GM19193 (cell line): ENCODE data around the gene STMP1.

Experiments used
- POLR2A ChIP-seq: IDR thresholded peaks from 4 replicates; pipeline ENCODE4 v1.6.1; 2011; ENCODE audit not compliant: insufficient read depth, insufficient read length; ENCODE audit errors: extremely low read depth

The STMP1 gene

DNA sequence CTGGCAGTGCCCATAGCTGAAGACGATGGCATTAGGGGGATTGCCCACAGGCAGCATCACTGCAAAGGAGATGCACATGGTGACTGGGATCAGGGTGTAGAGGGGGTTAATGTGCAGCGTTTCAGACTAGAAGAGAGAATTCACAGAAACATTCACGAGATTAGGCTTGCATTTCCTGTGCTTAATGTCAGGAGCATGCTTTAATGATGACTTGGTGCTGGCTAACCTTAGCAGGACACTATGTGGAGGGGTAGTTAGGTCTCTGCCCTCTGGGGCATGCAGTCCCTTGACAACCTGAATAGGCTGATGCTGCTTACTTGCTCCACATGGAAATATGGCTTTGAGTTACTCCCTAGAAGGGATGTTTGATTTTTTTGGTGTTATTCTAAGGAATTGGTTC, 21.8 kb downstream of the STMP1 start:
- TF ChIP-seq POLR2A = no peak

DNA sequence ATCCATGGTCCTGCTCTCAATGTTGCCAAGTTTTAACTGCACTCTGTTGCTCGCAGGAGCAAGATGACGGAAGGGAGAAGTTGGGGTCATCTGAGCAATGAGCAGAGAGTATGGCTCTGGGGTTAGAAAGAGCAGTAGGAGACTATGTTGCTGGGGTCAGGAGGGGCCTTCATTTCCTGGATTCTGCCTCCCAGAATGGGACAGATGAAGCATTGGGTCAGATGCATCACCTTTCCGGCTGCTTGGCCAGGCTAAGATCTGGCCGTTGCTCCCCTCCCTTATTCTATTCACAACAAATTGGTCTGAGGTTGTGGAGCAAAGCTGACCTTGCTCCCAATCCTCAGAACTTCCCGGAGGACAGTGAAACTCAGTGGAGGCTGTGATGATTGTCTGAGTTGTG, 22.4 kb downstream of the STMP1 start:
- no peak for TF ChIP-seq POLR2A

DNA sequence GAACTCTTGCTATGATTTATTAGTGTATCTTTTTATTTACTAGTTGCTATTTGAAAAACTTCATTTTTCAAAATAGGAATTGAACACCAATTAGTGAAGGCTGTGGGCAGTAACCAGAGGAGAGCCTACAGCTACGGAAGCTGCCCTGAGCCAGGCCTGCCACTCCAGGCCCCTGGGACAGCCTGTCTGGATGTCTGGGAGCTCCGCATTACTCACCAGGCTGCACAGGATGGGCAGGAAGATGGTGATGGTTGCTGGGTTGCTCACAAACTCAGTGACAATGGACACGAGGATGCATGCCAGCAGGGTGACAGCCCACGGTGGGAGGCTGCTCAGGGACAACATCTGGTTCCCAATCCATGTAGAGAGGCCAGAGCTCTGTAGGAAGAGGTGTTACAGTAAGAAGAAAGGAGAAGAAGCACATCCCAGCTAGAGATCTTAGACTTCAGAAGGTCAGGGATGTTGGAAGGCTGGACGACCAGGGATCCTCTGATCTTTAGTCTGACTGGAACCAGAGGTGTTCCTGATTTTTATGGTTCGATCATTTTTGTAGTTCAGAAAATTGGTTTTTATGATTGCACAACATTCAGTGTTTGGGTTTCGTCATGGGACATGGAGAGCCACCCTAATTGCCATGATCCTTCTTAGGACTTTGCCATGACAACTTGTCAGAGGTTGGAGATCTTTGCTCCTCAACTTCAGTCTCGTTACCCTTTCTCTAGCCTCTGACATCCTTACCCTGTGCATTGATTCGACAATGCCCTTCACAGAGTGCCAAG, 23.2 kb downstream of the STMP1 start:
- TF ChIP-seq POLR2A = no peak

DNA sequence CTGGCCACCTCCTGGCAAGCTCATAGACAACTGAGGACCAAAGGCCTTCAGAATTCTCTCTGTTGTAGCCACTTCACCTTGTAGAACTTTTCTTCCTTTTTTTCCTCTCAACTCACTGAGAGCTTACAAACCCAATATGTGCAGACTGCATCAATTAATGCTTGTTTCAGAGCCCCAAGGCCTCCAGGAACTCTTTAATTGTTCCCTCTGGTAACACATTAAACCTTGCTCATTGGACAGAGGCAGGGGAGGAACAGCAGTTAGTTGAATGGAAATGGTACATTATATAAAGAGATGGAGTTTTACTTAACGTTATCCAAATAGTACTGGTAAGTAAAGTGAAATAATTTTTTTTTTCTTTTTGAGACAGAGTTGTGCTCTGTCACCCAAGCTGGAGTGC, 25.2 kb downstream of the STMP1 start:
- no peak for TF ChIP-seq POLR2A

DNA sequence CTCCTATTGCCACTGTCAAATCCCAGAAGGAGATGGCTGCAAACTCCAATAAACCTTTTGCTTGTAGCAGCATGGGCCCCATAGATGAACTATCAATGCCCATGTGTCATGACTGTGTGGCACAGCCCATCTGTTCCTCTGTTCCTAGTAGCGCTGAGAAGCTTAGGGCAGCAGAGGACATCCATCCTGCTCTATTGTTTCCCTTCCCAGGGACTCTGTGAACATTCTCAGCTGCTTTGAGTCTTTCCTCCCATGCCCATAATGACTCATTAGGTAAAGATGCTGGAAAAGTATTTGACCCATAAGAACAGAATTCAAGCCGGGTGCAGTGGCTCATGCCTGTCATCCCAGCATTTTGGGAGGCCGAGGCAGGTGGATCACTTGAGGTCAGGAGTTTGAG, 28.3 kb downstream of the STMP1 start:
- no peak for TF ChIP-seq POLR2A

DNA sequence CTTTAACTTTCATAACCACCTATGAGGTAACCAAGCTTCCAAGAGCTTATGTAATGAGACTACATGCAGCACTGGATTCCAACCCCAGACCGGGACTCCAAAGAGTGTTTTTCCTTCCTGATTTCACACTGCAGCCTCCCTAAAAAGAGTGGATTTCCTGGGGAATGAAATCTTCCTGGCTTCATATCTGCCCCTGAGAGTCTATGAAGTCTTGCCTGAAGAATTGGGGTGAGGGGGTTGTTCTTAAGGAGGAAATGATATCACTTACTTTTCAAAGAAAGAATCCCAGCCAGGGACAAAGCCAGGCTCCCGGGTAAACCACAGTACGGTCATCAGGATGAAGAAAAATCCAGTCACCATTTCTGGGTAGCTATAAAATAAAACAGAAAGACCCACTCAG, 29.7 kb downstream of the STMP1 start:
- no peak for TF ChIP-seq POLR2A

DNA sequence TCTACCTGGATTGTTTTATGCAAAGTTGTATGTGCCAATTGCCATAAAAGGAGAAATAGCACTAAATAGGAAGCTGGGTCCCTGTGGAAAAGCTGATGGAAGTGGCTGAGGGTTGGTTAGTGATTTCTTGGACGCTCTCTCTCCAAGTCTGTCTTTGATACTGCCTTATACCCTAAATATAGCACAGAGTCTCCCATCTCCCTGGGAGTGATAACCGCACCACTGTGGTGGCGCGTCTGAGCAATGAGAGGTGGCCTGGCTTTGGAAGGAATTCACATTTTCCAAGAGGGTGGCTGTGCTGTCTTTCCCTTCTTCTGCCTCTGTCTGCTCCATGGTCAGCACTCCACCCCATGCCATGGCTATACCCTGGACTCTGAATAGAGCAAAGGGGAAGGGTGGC, 31.2 kb downstream of the STMP1 start:
- TF ChIP-seq POLR2A = no peak

DNA sequence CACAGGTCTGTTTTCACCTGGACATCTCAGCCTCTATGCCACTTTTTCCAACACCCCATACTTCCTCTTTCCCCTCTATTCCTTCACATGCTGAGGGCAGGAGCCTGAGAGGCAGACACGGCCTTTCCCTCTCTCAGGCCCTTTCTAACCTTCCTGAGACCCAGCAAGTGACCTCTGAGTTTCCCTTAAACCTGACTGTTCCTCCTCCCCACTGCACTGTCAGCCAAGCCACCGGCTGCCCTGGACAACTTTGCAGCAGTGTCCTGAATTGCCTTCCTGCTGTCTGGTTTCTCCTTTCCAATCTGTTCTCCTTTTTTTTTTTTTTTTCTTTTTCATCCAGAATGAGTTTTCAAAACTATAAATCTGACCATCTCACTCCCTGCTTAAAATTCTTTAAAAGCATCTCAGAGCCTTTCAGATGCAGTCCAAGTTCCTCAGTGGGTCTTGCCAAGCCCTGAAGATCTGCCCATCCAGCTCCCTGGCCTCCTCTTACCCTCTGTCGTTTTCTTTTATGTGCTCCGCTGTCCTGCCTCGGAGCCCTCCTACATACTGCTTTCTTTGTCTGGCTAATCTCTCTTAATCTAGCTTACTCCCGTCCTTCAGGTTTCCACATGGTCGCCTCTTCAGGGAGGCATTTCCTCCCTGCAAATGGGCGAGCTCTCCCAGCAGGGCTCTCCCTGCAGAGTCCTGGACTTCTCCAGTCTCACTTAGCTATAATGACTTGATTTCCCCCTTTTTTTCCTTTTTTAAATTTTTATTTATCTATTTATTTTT, 35.1 kb downstream of the STMP1 start:
- no peak for TF ChIP-seq POLR2A

DNA sequence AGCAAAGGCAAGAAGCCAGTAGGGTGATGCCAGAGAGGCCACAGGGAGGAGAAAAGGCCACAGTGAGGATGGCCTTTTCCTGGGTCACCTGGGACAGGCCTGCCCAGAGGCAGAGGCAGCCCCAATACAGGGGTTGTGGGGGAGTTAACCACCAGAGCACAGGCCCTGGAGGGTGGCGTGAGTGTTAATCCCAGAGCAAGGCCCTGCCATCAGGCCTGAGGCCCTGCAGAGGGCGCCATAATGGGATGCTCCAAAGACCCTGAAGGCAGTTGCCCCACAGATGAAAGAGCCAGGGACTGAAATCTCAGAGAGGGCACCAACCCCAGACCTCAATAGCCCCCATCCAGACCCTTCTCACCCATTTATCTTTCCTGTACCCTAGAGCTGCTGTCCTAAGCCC, 41.8 kb downstream of the STMP1 start:
- TF ChIP-seq POLR2A = no peak

DNA sequence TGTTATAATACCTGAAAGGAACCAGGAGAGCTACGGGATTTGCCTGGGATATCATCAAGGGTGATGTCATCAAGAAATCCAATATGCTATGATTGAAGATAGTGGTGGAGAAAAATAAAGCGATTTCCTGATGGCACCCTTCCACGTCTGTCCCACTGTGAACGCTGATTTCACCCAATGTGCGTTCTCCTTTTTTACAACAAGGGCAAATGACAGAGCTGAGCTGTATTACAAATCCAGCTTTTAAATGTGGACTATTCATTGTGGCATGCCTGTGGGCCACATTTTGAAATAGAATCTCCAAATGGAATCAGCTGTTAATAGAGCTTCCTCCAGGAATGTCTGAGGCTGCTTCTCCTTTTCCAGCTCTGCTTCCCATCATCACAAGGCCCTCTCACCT, 42.4 kb downstream of the STMP1 start:
- no peak for TF ChIP-seq POLR2A

DNA sequence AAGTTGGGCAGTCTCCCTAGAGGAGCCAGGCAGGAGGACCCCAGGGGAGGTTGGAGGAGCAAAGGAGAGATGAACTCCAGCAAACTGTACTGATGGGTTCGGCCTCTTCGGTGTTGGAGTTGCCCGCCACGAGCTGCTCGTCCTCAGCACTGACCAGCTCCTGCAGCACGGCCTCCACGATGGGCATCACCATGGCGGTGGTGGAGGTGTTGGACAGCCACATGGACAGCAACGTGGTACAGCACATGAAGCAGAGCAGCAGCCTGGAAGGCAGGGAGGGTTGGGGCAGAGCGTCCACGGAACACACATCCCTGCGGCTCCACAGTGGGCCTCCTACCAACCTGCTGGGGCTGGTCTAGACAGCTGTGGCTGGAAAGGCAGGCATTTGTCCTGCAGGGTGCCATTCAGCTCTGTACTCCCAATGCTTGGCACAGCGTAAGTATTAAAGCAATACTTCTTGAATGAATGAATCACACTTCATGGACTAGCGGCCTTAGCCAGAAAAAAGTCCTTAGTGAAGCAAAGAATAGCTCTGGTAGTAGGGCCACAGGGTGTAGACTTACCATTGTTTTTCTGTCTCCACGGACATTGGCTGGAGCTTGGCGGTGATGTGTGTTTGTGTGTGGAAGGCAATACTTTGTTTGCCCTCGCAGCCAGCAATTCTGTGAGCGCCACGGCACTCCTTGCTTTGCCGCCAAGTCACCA, 43.9 kb downstream of the STMP1 start:
- TF ChIP-seq POLR2A = no peak

DNA sequence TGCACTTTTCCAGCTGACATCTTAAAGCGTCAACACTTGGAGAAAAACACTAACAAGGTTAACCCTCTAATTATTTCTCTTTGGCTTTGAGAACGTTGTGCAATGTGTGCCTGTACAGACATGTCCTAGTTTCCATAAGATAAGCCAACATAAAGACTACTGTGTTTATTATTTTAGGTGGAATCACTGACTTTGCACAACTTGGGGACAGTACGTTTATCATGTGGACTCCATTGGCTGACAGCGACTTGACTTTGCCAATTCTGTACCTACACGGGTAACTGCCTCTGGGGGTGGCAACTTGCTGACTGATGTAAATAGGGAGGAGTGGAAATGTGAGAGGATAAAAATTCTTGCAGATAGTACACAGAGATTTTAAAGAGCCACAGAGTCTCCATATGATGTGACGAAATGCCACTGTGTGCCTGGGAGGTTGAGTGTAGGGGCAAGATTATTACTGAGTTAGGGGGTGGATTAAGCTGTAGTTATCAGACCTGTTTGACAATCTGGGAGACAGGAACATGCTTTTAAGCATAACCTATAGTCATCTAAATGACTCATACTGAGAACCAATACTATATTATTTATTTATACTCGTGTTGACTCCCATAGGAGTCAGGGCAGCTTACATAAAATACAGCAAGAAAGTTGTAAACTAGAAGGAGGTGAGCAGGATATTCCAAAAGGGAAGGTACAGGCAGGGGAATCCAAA, 44.7 kb downstream of the STMP1 start:
- no peak for TF ChIP-seq POLR2A

DNA sequence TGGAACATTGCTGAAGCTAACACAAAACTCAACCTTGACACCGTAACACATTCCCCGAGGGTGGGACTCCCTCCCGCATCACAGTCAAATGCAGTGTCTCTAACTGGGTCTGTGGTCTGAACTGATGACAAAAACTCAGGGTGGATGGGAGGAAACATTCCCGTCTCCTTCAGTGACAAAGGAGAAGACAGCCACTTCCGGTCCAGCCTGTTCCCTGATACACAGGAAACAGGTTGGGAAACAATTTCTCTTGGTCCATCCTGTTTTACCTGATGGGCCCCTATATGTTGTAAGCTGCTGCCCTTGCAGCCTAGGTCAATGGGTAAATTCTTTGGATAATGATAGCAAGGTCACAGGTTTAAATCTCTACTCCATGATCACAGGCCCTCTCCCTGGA, 45.3 kb downstream of the STMP1 start:
- no peak for TF ChIP-seq POLR2A

DNA sequence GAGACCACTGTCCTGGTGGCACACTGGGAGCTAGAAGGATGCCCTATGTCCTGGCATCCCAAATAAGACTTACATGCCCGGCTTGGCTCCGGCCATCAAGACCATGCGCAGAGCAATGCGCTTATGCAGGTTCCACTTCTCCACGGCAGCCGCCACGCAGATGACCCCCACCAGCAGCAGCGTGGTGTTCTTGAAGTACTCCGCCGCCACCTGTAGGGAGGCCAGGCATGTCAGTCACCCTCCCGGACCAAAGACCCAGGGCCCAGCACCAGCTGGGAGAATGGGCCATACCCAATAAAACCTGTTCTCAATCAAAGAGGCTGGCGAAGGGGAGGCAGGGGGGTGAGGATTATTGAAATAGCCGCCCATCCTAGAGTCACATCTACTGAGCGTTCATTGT, 45.7 kb downstream of the STMP1 start:
- no peak for TF ChIP-seq POLR2A

DNA sequence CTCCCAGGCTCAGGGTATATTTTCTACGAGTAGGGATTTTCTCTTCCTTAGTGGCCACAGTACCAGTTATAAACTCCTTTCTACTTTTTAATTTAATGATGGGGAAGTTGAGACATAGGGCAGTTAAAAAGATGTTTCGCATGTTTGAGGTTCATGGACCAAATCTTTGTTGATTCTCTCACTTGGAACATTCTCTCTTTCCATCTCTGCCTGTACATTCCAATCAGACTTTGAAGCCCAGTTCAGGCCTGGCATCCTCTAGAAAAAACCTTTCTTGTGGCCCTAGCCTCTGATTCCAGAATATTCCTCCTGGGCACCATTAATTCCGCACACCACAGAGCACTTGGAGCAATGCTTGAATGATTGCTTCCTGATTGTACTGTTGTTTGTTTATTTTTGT, 47.2 kb downstream of the STMP1 start:
- TF ChIP-seq POLR2A = no peak
